ELR (cell line): ENCODE data around the gene TOB2.

ENCODE experiments used
- DNase-seq: peaks from one replicate; pipeline ENCODE4 v3.0.0-alpha.2; 2015; ENCODE audit warnings: low read depth

The TOB2 gene

DNA sequence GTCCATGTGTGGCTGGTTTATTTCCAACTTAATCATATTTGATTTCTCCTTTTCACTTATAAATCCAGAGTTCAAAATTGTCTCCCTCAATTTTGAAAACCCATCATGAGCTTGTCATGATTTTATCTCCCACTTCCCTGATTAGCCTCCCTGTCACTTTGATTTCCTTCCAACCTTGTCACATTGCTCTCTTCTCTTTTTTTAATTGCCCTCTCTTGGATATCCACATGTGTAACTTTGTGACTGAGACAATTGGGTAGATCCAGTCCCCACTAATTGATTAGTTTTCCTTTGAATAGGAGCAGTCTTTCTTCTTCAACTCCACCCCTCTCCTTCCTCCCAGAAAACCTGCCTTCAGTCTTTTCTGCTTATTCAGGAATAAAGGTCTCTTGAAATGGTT is 62.5 kb downstream of the TOB2 start:
- no peak for DNase-seq
